Fibroblast of skin of left quadriceps (primary cell): ENCODE measurements around the gene CLGN.
"Not testable (repeated sequence)": the region's sequence is repeated elsewhere in the genome, so short reads cannot be mapped to it uniquely, and the experiment has no call there.

ENCODE experiments used
- DNase-seq, 2 experiments: peaks; one replicate each; pipeline ENCODE4 v3.0.0-alpha.2; 2013; ENCODE audit warnings: low read depth in 2 of 2

Gene CLGN, protein sequence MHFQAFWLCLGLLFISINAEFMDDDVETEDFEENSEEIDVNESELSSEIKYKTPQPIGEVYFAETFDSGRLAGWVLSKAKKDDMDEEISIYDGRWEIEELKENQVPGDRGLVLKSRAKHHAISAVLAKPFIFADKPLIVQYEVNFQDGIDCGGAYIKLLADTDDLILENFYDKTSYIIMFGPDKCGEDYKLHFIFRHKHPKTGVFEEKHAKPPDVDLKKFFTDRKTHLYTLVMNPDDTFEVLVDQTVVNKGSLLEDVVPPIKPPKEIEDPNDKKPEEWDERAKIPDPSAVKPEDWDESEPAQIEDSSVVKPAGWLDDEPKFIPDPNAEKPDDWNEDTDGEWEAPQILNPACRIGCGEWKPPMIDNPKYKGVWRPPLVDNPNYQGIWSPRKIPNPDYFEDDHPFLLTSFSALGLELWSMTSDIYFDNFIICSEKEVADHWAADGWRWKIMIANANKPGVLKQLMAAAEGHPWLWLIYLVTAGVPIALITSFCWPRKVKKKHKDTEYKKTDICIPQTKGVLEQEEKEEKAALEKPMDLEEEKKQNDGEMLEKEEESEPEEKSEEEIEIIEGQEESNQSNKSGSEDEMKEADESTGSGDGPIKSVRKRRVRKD

DNA sequence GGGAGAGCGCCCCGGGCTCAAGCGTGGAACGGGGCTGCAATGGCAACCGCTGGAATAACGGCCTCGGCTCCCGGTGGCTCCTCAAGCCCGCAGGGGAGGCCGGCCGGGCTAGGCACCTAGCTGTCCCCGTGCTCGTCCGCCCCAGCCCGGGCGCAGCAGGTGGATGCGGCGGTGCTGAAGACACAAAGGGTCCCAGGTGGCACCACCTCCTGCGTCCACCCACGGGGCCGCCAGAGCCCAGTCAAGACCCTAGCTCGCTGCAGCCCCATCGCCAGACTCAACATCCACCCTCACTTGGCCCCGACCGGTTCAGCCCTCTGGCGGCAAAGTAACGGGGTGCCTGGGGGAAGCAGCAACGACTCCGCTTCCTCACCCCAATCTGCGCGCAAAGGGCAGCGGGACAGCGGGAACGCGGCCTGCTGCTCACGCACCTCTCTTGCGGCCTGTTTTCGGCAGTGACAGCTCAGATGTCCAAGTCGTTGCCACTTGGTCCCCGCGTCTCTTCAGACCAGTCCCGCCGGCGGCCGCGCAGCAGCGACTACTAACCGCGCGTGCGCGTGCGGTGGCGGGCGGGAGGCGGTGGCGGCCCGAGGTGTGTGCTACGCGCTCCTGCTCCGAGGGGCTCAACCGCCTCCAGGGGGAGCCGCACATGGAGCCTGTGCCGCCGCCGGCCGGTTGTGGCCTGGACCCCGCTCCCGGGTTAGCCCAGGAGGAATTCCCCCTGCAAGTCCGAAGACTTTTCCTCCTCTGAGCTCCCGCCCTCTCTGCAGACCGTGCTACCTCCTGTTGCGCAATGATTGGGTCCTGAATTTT, at the start of gene CLGN:
TSS of gene CLGN (minus strand) at position 543 of the 813 bp plus-strand sequence. CDS start 14,570 bp downstream, outside the sequence.
- DNase-seq: peak; percentile 20 to 37

DNA sequence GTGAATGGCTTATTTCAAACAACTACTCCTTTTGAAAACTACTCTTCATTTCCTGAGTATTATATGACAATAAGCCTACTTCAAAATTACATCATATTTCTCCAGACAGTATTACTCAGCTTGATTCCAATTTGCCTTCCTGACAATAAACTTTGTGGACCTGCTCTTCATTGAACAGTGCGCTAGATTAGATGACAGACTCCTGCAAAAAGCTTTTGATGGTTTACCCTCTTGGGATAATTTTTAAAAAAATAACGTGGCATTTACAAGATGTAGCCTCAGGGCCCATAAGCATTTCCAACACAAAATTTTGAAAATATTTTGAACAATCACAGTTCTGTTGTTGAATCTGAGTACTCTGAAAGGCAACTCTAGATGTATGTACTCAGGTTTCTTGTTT, 44.7 kb upstream of the CLGN start:
- DNase-seq: no peak

DNA sequence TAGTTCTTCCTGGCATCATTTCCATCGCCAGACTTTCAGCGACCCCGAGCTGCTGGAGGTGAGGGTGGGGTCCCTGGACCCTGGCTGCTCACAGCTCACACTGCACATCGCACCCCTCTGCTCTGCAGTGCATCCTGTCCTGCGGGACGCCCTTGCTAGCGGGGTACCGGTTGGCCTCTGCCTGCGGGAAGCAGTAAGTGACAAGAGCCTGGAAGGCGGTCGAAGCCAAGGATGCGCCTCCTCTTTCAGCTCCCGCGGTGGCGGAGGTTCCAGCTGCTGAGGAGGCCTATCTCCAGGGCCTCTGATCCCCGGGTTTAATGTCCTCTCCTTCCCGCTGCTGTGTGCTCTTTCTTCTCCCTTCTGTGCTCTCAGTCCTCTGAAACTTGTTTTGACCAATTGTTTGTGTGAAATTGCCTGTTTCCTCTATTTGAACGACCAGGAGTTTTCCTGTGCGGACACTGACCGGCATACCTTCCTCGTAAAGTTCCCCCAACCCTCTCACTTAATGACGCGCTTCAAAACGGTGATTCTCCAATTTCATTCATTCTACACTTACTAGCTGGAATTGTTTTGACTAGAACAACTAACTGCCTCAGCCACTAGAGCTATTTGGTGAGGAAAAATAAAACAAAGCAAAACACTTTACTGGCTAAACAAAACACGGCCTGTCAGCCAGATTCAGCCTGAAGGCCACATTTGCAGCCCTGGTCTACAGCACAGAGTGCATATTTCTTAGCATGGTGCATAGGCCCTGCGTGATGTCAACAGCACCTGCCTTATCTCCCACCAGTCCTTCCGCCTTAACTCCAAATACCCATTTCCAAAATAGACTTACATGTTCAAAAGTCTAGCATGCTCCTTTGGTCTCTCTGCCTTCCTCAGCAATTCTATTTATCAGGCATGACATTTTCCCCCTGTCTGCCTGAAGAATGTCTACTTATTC, 42.6 kb upstream of the CLGN start:
- no peak for DNase-seq

DNA sequence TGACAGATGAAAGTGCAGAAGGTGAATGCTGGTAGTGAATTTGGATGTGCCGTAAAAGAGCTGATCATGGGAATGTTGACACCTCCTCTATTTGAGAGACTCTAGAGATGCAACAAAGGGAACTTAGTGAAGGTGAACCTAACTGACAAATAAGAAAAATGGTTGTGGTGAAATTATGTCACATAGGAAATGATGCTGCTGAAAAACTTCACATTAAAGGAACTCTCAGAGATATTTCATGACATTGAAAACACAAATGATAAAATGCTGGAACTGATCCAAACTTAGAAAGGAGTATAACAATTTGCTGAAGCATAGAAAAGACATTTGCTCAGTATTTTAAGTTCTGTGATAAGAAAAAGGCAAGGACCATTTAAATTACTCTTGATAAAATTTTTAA, 38.7 kb upstream of the CLGN start:
- no peak for DNase-seq

DNA sequence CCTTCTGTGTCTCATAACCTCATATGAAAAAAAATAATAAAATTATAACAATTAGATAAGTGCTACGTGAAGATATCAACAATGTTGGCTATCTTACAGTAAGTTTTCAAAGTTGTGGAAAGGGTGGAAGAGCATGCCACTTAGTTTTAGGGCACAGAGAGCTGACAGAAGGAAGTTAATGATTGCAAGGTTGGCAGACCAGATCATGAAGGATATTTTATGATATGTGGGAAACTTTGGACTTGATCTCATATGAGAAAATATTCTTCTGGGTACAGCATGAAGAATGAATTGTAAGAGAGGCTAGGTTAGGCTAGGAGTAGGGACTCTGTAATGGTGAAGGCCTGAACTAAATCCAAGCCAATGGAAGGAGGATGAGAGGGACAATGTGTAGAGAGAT, 36.2 kb upstream of the CLGN start:
- DNase-seq: no peak

DNA sequence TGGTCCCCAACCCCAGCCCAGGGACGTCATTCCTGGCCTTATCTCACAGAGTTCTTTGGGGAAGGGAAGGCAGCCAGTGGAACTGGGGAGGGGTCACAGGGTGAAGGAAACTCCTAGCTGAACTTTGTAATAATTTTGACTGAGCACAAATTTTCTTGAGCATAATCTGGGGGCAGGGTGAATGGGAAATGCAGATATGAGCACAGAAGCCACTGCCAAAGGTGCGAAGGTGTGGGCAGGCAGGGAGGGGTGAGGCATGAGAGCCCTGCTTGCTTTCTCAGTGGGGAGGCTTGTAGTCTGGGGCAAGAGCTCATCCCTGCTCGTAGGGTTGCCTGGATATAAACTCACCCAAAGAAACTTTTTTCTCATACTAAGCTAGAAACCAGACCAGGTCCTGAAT, 35.7 kb upstream of the CLGN start:
- no peak for DNase-seq

DNA sequence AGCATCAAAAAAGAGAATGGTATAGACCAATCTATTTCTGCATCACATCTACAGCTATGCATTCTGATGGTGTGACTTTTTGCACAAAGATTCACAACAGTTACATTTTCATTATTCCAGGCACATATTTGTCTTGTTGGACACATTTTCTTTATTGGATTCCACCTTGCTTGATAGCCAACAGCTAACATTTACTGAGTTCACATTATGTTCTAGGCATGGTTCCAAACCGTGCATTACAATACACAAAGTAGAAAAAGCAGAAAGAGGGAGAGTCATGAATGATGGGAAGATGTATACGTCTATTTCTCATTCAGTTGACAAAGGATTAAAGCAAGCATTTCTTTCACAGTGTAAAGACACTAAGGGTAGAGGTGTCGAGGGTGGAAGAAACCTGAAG, 22.9 kb upstream of the CLGN start:
- no peak for DNase-seq

DNA sequence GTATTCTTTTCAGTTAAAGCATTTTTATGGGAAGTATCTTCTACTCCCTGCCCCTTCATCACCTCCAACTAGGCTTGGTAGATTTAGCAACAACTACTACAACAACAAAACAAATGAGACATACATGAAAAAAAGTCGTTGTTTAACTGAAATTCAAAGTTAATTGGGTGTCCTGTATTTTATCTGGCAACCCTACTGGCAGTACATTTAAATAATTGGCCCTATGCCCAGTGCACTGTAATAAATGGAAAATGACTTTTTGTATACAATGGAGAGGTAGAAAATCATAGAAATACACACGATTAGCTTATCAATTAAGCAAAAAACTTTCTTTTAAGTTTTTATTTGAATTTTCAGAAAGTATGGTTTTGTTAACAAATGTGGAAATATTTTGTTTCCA, 21.4 kb upstream of the CLGN start:
- DNase-seq: no peak

DNA sequence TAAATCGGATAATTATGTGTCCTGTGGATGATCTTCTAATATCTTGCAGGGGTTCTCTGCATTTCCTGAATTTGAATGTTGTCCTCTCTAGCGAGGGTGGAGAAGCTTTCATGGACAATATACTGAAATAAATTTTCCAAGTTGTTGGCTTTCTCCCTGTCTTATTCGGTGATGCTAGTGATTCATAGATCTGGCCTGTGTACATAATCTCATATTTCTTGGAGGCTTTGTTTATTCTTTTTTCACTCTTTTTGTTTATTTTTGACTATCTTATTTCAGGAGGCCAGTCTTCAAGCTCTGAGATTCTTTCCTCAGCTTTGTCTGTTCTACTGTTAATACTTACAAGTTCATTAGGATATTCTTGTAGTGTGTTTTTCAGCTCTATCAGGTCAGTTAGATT, 20.7 kb upstream of the CLGN start:
- no peak for DNase-seq

DNA sequence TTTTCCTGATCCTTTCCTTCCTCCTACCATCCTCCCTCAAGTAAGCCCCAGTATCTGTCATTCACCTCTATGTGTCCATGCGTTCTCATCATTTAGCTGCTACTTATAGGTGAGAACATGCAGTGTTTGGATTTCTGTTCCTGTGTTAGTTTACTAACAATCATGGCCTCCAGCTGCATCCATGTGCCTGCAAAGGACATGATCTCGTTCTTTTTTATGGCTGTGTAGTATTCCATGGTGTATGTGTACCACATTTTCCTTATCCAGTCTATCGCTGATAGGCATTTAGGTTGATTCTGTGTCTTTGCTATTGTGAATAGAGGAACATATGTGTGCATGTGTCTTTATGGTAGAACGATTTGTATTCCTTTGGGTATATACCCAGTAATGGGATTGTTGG, 16.9 kb upstream of the CLGN start:
- not testable (repeated sequence) for DNase-seq

DNA sequence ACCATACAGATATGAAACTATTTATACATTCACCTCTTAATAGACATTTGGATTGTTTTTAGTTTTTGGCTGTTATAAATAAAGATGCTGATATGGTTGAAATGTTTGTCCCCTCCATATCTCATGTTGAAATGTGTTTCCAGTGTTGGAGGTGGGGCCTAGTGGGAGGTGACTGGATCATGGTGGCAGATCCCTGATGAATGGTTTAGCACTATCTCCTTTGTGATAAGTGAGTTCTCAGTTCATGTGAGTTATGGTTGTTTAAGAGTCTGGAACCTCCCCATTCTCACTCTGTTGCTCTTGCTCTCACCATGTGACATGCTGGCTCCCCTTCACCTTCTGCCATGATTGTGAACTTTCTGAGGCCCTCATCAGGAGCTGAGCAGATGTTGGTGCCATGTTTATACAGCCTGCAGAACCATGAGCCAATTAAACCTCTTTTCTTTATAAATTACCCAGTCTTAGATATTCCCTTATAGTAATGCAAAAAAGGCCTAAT, 12.2 kb upstream of the CLGN start:
- DNase-seq: no peak

DNA sequence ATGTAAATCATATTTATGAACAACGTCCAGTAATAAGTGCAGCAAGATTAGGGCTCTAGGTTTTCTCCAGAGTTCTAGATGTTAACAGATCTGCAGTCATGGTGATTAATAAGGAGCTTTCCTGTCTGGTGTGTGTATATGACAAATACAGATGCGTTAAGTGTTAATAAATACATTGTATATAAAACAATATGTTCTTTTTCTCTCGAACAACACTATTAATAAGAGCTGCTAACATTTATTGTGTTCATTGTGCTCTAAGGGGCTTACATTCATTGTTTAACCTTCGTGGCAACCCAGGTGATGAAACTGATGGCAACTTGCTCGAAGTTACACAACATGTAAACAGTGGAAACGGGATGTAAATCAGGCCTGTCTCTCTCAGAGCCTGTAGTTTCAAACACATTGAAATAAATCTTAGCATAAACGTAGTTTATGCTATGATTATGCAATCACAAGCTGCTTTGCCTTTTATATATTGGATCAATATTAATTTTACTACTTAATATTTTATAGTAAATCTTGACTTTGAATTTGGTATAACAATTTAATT, 547 bp upstream of the CLGN start:
- peak in 1 of 2 experiments; percentile 13 for DNase-seq

DNA sequence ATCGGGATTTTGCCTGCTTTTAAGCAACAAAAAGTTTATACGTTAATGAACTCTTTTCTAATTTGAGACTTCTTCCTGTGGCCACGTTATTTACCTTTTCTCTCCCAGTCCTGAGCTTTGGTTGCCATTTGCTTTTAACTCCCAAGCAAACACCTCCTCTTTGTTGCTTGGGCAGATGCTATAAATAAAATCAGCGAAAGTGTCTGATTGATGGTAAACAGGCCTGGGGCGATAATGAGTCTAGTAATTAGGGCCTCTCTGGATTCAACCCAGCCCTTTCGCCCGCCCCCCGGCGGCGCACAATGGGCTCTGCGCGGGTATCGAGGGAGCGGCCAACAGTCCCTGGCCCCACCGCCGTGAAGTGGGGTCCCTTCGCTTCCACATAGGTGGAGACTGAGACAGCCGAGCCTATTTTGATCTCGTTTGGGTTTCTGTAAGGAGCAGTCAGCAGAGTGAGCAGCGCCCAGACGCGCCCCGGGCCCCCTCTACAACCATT, 790 bp downstream of the CLGN start:
- DNase-seq: no peak

DNA sequence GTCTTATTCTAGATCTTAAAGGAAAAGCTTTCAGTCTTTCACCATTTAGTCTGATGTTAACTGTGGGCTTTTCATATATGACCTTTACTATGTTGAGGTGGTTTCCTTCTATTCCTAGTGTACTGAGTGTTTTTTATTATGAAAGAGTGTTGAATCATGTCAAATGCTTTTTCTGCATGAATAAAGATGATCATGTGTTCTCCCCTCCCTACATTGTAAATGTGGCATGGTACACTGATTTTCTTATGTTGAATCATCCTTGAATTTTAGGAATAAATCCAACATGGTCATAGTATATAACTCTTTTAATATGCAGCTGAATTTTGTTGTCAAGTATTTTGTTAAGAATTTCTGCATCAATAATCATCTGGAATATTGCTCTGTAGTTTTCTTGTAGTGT, 4.3 kb downstream of the CLGN start:
- DNase-seq: peak in 1 of 2 experiments; percentile 8

DNA sequence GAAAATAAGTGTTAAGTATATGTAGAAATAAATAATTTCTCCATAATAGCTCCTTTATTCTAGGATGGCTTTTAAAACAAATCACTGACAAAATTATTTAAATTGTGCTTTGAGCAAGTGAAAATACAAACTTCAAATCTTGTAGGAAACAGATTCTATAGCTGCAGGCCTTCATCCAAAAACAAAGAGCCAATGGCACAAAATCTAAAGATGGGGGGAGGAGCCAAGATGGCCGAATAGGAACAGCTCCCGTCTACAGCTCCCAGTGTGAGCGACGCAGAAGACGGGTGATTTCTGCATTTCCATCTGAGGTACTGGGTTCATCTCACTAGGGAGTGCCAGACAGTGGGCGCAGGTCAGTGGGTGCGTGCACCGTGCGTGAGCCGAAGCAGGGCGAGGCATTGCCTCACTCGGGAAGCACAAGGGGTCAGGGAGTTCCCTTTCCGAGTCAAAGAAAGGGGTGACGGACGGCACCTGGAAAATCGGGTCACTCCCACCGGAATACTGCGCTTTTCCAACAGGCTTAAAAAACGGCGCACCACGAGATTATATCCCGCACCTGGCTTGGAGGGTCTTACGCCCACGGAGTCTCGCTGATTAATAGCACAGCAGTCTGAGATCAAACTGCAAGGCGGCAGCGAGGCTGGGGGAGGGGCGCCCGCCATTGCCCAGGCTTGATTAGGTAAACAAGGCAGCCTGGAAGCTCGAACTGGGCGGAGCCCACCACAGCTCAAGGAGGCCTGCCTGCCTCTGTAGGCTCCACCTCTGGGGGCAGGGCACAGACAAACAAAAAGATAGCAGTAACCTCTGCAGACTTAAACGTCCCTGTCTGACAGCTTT, 14.1 kb downstream of the CLGN start:
- DNase-seq: not testable (repeated sequence)

DNA sequence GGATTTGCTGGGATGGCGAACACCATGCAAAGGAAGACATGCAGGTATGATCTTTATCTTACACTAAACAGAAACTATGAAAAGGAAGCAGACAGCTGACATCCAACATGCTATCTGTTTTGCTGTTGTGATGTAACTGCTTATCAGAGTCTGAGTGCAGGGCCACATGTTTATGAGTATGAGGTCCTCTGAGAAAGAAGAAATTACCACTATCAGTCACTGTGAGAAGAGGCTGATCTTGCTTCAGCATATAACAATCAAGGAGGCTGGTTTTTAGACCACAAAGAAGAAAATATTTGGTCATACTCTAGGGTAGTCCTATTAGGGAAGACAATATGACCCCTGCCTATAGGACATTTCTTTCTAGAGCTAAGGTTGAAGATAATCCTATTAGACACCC, 18.5 kb downstream of the CLGN start:
- no peak for DNase-seq

DNA sequence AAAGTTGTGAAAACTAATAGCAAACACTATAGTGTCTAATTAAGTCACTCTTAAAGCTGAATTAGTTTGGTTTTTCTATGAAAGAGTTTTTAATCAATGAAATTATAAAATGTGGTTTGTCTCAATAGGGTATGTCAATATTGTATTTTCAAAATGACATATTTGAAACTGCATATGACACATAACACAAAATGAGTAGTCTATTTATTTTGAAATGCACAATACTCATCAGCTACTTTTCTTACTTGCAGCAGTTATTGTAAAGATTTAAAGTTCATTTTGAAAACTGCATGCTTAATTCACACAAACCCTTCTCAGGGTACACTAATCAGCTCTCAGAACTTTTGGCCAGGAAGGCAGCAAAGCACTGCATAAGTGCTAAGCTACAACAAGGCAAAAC, 21.2 kb downstream of the CLGN start:
- no peak for DNase-seq

DNA sequence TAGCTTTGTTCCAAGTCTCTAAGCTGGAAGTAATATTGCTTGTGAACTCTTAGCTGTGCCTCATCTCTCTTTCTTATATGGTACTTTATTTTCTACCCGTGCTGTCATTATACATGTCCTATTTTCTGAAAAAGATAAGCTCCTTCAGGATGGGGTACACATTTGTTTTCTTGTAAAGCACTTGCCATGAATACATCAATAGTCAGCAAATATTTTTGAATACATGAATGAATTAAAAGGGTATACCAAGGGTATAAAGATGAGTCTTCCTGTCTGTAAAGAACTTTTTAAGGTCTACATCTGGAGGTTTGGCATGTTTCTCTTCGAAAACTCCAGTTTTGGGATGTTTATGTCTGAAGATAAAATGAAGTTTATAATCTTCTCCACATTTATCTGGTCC, 27.3 kb downstream of the CLGN start:
- DNase-seq: no peak

DNA sequence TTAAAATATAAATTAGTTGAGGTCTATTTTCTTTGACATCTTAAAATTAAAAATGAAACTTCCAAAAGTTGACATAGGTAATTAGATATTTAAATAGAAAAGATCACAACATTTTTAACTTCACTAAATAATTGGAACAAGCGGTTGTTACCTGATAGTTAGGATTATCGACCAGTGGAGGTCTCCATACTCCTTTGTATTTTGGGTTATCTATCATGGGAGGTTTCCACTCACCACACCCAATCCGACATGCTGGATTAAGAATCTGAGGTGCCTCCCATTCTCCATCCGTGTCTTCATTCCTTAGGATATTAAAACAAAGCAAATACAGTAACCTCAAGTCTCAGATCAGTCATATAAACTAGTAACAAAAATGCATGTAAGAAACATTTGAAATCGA, 31.8 kb downstream of the CLGN start:
- no peak for DNase-seq

DNA sequence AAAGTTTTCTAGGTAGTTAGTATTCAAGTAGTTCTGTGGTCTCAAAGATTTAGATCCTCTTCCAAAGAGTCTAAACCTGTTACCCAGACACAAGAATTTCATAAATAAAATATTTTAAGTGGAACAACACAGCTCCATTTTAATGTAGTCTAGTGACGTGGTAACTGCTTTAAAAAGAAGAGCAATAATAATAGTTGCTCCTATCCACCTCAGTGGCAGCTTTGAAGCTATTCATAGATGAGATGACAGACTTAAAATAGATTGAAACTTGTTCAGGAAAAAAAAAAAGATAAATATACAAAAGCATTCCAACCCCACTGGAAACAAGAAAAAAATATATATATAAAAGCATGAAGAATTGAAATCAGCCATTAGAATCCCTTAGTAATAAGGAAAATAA, 39.4 kb downstream of the CLGN start:
- no peak for DNase-seq
